HEK293 (cell line): ENCODE data around the gene WDR1.
A peak's percentile ranks its signal among the peaks of the same experiment; 100 is the strongest.
"Not testable (repeated sequence)": the region's sequence is repeated elsewhere in the genome, so short reads cannot be mapped to it uniquely, and the experiment has no call there.

ENCODE experiments used
- CTCF ChIA-PET: fragments of 350-600 bp; formaldehyde crosslinking; extraction: SDS; loops from one replicate; lab custom pipeline; 2021; ENCODE audit warnings: antibody characterized with exemption; lab: Yijun Ruan, JAX
- POLR2A ChIA-PET: fragments of 300-600 bp; formaldehyde crosslinking; extraction: SDS; loops from one replicate; lab custom pipeline; 2020; ENCODE audit warnings: antibody characterized with exemption, inconsistent platforms; lab: Yijun Ruan, JAX
- H3K27ac ChIP-seq: fragments of 200-500 bp; sonication (Bioruptor generic); 2 replicates; pipeline ENCODE4 v1.5.1; 2014; ENCODE audit warnings: low read depth, low read length, control low read depth, inconsistent platforms; ENCODE audit errors: extremely low read depth
- H3K36me3 ChIP-seq, 2 experiments: fragments of 200-500 bp in 1 of 2; sonication (Bioruptor generic) in 1 of 2; 1 replicate in 1 of 2; 2 replicates in 1 of 2; pipeline ENCODE4 v1.5.1; 2014 to 2017; ENCODE audit warnings: inconsistent platforms in 2 of 2, low read length in 2 of 2; ENCODE audit not compliant: control insufficient read depth in 2 of 2, insufficient read depth in 1 of 2
- H3K4me1 ChIP-seq: fragments of 200-500 bp; sonication (Bioruptor generic); 2 replicates; pipeline ENCODE4 v1.5.1; 2014; ENCODE audit warnings: mild to moderate bottlenecking, low read length, inconsistent platforms; ENCODE audit not compliant: control insufficient read depth, insufficient read depth
- H3K4me3 ChIP-seq: 2 replicates; pipeline ENCODE4 v1.5.1; 2011; ENCODE audit warnings: low read depth, mild to moderate bottlenecking, control low read depth, low read length, moderate library complexity
- H3K9me3 ChIP-seq: fragments of 200-500 bp; sonication (Bioruptor generic); 2 replicates; pipeline ENCODE4 v1.5.1; 2014; ENCODE audit warnings: low read depth, low read length, inconsistent platforms; ENCODE audit not compliant: control insufficient read depth, insufficient read depth
- GLIS1 ChIP-seq: fragments of 450-650 bp; formaldehyde crosslinking; IDR thresholded peaks from 2 replicates; pipeline ENCODE4 v1.5.1; 2016; ENCODE audit warnings: missing biosample characterization, missing genetic modification characterization
- KLF7 ChIP-seq: fragments of 450-650 bp; formaldehyde crosslinking; IDR thresholded peaks from 2 replicates; pipeline ENCODE4 v1.5.1; 2016; ENCODE audit warnings: missing biosample characterization, missing genetic modification characterization, borderline replicate concordance
- SETDB1 ChIP-seq: IDR thresholded peaks from one replicate; pipeline ENCODE4 v1.6.1; 2017; ENCODE audit warnings: mild to moderate bottlenecking, low read length, moderate library complexity, mixed read lengths; ENCODE audit not compliant: insufficient read length
- ZNF214 ChIP-seq: fragments of 450-650 bp; formaldehyde crosslinking; IDR thresholded peaks from 2 replicates; pipeline ENCODE4 v1.5.1; 2017; ENCODE audit warnings: missing biosample characterization, mild to moderate bottlenecking, missing genetic modification characterization, borderline replicate concordance
- ZNF626 ChIP-seq: fragments of 450-650 bp; sonication (Bioruptor Pico); formaldehyde crosslinking; IDR thresholded peaks from 2 replicates; pipeline ENCODE4 v1.5.1; 2018; ENCODE audit warnings: missing biosample characterization, missing genetic modification characterization, inconsistent platforms
- TF ChIP-seq, protein P1 (sequence below): fragments of 450-650 bp; formaldehyde crosslinking; IDR thresholded peaks from 2 replicates; pipeline ENCODE4 v1.5.1; 2016; ENCODE audit warnings: missing biosample characterization, missing genetic modification characterization
- TF ChIP-seq, protein P2 (sequence below): fragments of 450-650 bp; formaldehyde crosslinking; IDR thresholded peaks from 2 replicates; pipeline ENCODE4 v1.5.1; 2016; ENCODE audit warnings: missing biosample characterization, missing genetic modification characterization, low read depth
- TF ChIP-seq, protein P3 (sequence below): fragments of 450-650 bp; IDR thresholded peaks from 2 replicates; pipeline ENCODE4 v1.5.1; 2018; ENCODE audit warnings: missing biosample characterization, mild to moderate bottlenecking, missing genetic modification characterization
- TF ChIP-seq, protein P4 (sequence below): fragments of 450-650 bp; formaldehyde crosslinking; IDR thresholded peaks from 2 replicates; pipeline ENCODE4 v1.5.1; 2016; ENCODE audit warnings: missing biosample characterization, missing genetic modification characterization
- TF ChIP-seq, protein P5 (sequence below): fragments of 450-650 bp; formaldehyde crosslinking; IDR thresholded peaks from 2 replicates; pipeline ENCODE4 v1.5.1; 2017; ENCODE audit warnings: missing biosample characterization, missing genetic modification characterization
- TF ChIP-seq, protein P6 (sequence below): fragments of 450-650 bp; IDR thresholded peaks from 2 replicates; pipeline ENCODE4 v1.5.1; 2018; ENCODE audit warnings: missing biosample characterization, missing genetic modification characterization

The WDR1 gene

DNA sequence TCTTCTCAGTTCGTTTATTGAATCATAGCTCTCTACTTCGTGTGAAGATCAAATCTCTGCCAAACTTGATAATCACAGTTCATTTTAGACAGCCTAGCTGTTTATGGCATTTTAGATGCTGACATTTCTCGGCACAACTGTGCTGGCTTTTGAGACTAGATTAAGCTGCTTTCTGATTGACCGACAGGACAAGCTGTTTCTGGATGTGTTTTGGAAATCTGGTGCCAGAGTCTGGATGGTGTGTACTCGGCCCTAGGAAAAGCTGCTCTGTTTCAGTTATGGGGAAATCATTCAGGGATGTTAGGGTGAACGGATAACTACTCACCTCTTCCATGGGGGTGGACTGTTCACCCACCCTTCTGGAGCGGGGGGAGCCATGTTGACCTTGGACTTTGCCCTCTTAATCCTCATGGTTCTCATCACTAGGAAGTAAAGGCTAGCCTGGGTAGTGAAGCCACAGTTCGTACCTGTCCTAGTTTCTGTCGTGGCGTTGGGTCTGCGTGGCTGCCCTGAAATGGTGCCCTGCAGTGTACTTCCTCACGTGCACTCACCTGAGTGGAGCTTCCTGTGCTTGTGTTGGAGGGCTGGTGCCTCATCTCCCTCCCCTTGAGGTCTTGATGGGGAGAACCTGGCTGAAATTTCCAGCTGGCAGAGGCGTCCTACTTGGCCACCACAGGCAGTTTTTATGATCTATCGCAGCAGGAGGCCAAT lies 13.7 kb upstream of the WDR1 start:
- CTCF ChIA-PET, result interaction anchor here (0.6 to 1.3 kb wide), 2 partner anchors 11 to 182 kb away, joined by 3 read pairs; no protein-coding TSS in a partner anchor
- Histone ChIP-seq H3K4me3 (no peak overlapping the region), H3K27ac (no peak overlapping the region), H3K36me3 (no peaks in the 10 kb centered on the region), H3K9me3 (no peaks in the 10 kb centered on the region), H3K4me1 (no peaks in the 10 kb centered on the region)
- TF ChIP-seq, protein P1, sequence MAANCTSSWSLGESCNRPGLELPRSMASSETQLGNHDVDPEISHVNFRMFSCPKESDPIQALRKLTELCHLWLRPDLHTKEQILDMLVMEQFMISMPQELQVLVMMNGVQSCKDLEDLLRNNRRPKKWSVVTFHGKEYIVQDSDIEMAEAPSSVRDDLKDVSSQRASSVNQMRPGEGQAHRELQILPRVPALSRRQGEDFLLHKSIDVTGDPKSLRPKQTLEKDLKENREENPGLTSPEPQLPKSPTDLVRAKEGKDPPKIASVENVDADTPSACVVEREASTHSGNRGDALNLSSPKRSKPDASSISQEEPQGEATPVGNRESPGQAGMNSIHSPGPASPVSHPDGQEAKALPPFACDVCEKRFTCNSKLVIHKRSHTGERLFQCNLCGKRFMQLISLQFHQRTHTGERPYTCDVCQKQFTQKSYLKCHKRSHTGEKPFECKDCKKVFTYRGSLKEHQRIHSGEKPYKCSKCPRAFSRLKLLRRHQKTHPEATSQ (tag by site-specific recombination), result no peak
- TF ChIP-seq GLIS1 (tag by site-specific recombination), result peak; percentile 36; the same call in 1 of the 2 replicates
- POLR2A ChIA-PET, result interaction anchor here (0.5 kb wide), 1 partner anchor 13 kb away, joined by 3 read pairs; no protein-coding TSS in a partner anchor

DNA sequence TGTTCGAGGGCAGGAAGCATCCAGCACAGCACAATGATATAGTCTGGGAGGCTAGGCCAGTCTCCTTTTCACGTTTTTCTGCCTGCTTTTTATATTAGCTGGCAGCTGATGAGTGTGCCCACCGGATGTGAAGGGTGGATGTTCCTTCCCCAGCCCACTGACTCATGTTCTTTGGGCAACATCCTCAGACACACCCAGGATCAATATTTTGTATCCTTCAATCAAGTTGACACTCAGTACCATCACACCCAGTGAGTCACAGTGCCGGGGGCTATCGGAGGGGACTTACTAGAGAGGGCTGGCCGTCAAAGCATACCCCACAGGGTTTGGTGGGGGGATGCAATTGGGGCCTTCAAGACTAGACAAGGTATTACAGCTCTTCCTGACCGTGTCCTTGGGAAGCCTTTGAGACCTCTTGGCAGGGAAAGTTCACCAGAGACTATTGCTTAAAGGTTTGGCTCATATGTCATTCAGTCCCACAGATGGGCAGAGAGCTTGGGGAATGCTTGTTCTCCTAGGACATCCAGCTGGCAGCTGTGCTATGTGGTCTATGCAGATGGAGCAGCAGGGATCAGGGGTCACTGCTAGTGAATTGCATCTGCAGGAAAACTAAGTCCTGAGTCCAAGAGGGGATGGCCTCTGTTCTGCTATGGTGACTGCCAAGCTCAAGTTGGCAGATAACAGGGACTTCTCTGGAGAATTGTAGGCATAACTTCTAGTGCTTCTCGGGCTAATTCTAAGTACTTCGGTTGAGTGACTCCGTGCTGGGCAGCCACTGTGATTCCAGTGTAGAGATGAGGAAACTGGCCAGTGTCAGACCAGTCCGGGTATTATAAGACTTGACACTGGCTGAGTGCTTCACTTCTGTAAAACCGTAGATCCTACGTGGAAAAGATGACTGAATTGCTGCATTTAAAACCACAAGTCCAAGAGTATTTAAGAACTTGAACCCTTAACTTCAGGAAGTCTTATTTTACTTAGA lies 12.9 kb upstream of the WDR1 start:
- H3K4me1 ChIP-seq, result no peaks in the 10 kb centered on the region
- no peak overlapping the region for H3K4me3 ChIP-seq
- no peak overlapping the region for H3K27ac ChIP-seq
- no peaks in the 10 kb centered on the region for H3K36me3 ChIP-seq
- TF ChIP-seq, protein P2, sequence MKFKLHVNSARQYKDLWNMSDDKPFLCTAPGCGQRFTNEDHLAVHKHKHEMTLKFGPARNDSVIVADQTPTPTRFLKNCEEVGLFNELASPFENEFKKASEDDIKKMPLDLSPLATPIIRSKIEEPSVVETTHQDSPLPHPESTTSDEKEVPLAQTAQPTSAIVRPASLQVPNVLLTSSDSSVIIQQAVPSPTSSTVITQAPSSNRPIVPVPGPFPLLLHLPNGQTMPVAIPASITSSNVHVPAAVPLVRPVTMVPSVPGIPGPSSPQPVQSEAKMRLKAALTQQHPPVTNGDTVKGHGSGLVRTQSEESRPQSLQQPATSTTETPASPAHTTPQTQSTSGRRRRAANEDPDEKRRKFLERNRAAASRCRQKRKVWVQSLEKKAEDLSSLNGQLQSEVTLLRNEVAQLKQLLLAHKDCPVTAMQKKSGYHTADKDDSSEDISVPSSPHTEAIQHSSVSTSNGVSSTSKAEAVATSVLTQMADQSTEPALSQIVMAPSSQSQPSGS (tag by site-specific recombination), result no peak
- TF ChIP-seq ZNF626 (tag by site-specific recombination), result no peak
- TF ChIP-seq, protein P3, sequence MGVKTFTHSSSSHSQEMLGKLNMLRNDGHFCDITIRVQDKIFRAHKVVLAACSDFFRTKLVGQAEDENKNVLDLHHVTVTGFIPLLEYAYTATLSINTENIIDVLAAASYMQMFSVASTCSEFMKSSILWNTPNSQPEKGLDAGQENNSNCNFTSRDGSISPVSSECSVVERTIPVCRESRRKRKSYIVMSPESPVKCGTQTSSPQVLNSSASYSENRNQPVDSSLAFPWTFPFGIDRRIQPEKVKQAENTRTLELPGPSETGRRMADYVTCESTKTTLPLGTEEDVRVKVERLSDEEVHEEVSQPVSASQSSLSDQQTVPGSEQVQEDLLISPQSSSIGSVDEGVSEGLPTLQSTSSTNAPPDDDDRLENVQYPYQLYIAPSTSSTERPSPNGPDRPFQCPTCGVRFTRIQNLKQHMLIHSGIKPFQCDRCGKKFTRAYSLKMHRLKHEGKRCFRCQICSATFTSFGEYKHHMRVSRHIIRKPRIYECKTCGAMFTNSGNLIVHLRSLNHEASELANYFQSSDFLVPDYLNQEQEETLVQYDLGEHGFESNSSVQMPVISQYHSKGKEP (tag by site-specific recombination), result no peak
- no peak for TF ChIP-seq ZNF214 (tag by site-specific recombination)
- no peak for TF ChIP-seq KLF7 (tag by site-specific recombination)
- TF ChIP-seq, protein P4, sequence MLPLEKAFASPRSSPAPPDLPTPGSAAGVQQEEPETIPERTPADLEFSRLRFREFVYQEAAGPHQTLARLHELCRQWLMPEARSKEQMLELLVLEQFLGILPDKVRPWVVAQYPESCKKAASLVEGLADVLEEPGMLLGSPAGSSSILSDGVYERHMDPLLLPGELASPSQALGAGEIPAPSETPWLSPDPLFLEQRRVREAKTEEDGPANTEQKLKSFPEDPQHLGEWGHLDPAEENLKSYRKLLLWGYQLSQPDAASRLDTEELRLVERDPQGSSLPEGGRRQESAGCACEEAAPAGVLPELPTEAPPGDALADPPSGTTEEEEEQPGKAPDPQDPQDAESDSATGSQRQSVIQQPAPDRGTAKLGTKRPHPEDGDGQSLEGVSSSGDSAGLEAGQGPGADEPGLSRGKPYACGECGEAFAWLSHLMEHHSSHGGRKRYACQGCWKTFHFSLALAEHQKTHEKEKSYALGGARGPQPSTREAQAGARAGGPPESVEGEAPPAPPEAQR (tag by site-specific recombination), result no peak
- no peak for TF ChIP-seq SETDB1
- H3K9me3 ChIP-seq, result no peaks in the 10 kb centered on the region
- ChIA-PET CTCF (interaction anchor here (0.6 to 1.3 kb wide), 2 partner anchors 12 to 182 kb away, joined by 3 read pairs; no protein-coding TSS in a partner anchor), POLR2A (no interaction called here)

DNA sequence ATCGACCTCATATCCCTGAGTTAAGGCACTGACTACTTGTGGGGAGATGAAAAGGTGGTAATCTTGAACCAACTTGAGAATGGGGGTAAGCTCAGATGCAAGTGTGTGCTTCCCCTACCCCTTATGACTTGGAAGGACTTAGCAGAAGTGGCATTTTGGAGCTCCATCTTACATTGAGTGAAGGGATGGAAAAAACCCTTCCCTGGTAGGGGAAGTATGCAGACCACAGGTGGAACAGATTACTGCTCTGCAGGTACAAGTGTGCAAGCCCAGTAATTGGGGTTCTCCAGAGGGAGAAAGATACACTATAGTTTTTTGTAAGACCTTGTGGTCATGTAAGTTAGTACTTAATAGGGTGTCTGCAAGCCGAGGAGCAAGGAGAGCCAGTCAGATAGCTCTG lies 12.2 kb upstream of the WDR1 start:
- TF ChIP-seq, protein P5, sequence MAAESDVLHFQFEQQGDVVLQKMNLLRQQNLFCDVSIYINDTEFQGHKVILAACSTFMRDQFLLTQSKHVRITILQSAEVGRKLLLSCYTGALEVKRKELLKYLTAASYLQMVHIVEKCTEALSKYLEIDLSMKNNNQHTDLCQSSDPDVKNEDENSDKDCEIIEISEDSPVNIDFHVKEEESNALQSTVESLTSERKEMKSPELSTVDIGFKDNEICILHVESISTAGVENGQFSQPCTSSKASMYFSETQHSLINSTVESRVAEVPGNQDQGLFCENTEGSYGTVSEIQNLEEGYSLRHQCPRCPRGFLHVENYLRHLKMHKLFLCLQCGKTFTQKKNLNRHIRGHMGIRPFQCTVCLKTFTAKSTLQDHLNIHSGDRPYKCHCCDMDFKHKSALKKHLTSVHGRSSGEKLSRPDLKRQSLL (tag by site-specific recombination), result no peak
- TF ChIP-seq, protein P6, sequence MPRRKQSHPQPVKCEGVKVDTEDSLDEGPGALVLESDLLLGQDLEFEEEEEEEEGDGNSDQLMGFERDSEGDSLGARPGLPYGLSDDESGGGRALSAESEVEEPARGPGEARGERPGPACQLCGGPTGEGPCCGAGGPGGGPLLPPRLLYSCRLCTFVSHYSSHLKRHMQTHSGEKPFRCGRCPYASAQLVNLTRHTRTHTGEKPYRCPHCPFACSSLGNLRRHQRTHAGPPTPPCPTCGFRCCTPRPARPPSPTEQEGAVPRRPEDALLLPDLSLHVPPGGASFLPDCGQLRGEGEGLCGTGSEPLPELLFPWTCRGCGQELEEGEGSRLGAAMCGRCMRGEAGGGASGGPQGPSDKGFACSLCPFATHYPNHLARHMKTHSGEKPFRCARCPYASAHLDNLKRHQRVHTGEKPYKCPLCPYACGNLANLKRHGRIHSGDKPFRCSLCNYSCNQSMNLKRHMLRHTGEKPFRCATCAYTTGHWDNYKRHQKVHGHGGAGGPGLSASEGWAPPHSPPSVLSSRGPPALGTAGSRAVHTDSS (tag by site-specific recombination), result no peak
- TF ChIP-seq, all 188 proteins: peak for 0
- Histone ChIP-seq H3K4me3 (no peak overlapping the region), H3K27ac (no peak overlapping the region), H3K4me1 (no peaks in the 10 kb centered on the region), H3K36me3 (no peaks in the 10 kb centered on the region), H3K9me3 (no peaks in the 10 kb centered on the region)
- ChIA-PET POLR2A (no interaction called here), CTCF (interaction anchor here (1.3 kb wide), 1 partner anchor 12 kb away, joined by 3 read pairs; no protein-coding TSS in a partner anchor)

DNA sequence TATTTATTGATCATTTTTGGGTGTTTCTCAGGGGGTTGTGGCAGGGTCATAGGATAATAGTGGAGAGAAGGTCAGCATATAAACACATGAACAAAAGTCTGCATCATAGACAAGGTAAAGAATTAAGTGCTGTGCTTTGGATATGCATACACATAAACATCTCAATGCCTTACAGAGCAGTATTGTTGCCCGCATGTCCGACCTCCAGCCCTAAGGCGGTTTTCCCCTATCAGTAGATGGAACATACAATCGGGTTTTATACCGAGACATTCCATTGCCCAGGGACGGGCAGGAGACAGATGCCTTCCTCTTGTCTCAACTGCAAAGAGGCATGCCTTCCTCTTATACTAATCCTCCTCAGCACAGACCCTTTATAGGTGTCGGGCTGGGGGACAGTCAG lies 10.9 kb upstream of the WDR1 start:
- H3K4me1 ChIP-seq, H3K27ac ChIP-seq, CTCF ChIA-PET, H3K9me3 ChIP-seq, H3K36me3 ChIP-seq, H3K4me3 ChIP-seq, POLR2A ChIA-PET: not testable (repeated sequence)
